ENCODE results near the gene ADAM12. TPM values are rescaled to one million over a fixed set of nuclear protein-coding genes. Genes with fewer than 3 reads are reported as not detected.
"Not testable (repeated sequence)": the region's sequence is repeated elsewhere in the genome, so short reads cannot be mapped to it uniquely, and the experiment has no call there.

ADAM12 gene
- total and polyA plus RNA-seq, 2 of the 13 experiments (the other 11 are each of a cell fraction or from before 2014, with no cell fraction given): not detected

DNA sequence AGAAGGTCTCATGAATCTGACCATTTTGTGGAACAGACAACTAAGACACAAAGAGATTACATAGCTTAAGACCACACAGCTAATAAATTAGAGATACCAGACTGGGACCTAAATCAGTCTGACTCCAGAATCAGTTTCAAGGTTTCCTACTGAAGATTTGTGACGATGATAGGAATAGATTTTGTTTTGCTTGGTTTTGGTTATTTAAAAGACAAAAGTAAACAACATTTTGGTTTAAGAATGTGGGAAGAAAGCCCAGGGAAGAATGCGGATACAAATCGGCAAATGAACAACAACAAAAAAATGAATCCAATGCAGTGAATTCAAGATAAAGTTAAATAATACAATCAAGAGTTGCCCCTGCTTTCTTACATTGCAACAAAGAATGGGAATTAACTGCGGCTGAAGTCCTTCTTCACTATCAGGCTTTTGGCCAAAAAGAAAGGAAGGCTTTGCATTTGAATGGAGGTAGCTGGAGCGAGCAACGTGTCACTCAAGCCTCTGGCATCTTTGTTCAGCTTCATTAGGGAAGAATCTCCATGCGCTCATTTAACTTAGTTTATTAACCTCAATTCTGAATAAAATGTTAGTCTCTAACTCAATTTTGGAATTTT, 210.8 kb downstream of the ADAM12 start (continued):
- no peak for TF ChIP-seq ZNF782 (CRISPR knock-in tag; IDR thresholded peaks at IDR 0.05; ENCODE audit: borderline replicate concordance)
- no peak for TF ChIP-seq ZNF460 (CRISPR knock-in tag; IDR thresholded peaks at IDR 0.05; ENCODE audit: borderline replicate concordance)
- no peak for TF ChIP-seq EP300 (IDR thresholded peaks at IDR 0.05; ENCODE audit: low read depth in 2 of 2, low read length in 2 of 2)
- TF ChIP-seq EP300 (CRISPR knock-in tag; IDR thresholded peaks at IDR 0.05; ENCODE audit: borderline replicate concordance): no peak
- no peak for TF ChIP-seq NFIB (CRISPR knock-in tag; IDR thresholded peaks at IDR 0.05; ENCODE audit: borderline replicate concordance)
- no peak for TF ChIP-seq ZNF547 (CRISPR knock-in tag; IDR thresholded peaks at IDR 0.05)

DNA sequence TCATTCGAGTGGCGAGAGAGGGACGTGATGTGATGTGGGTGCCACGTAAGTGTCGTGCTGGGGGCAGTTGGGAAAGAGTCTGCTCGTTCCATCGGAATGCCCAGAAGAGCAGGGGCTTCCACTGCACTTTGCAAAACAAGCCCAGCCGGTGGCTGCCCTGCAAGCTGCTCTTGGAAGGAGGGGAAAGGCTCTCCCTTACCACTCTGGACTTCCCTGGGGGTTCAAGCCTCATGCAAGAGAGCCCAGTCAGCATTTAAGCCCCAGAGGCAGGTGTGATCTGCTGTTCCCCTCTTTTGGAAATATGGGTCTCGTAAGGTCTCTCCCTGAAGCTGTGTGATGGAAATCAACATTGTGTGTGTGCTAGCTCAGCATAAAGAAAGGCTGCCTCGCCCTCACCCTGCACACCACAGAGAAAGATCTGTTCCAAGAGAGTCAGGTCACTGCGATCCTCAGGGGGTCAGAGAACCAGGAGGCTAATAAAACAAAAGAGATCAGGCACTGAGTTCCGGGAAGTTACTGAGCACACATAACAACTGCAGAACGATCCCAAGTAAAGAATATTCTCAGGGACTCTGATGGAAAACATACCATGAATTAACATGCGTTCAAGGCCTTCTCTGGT, 212.5 kb downstream of the ADAM12 start:
- Histone ChIP-seq H3K36me3 (replicated peaks in 1 of 2; ENCODE audit: control insufficient read depth in 1 of 2, insufficient read depth in 2 of 2, low read length in 2 of 2) (no peaks in the 10 kb centered on the region), H3K27me3 (ENCODE audit: control insufficient read depth in 1 of 2, insufficient read depth in 2 of 2, low read length in 2 of 2) (peaks cover 0 to 10% of the 10 kb centered on the region in 2 experiments; a peak in 2 of 5 replicates), H3K9ac (ENCODE audit: insufficient read depth, low read depth, low read length) (no peak overlapping the region), H3K4me3 (replicated peaks in 1 of 3; ENCODE audit: insufficient read depth in 1 of 3, low read depth in 2 of 3, low read length in 3 of 3) (no peak overlapping the region), H3K79me2 (ENCODE audit: insufficient read depth, low read length) (no peaks in the 10 kb centered on the region), H3K4me1 (ENCODE audit: insufficient read depth, low read length) (peaks cover 7% of the 10 kb centered on the region; the same call in 1 of the 2 replicates), H2AFZ (ENCODE audit: low read length) (no peak overlapping the region), H3K4me2 (ENCODE audit: low read depth, low read length) (peak overlapping the region; percentile 18; the same call in 1 of the 2 replicates), H3K9me3 (ENCODE audit: low read length) (no peaks in the 10 kb centered on the region), H4K20me1 (ENCODE audit: insufficient read depth, low read length) (no peaks in the 10 kb centered on the region), H3K27ac (ENCODE audit: extremely low read length, insufficient read depth, low read length) (no peak overlapping the region)
- 24% methylated on average over 13 of the region's 14 CpGs for WGBS (ENCODE audit: low lambda C conversion rate)
- TF ChIP-seq HNF4A (CRISPR knock-in tag; IDR thresholded peaks at IDR 0.05) (no peak), NR2F6 (IDR thresholded peaks at IDR 0.05) (no peak), NR2F6 (CRISPR knock-in tag; IDR thresholded peaks at IDR 0.05) (no peak), ZFAT (CRISPR knock-in tag; conservative IDR thresholded peaks at IDR 0.05) (no peak), MAFF (IDR thresholded peaks at IDR 0.05; ENCODE audit: low read depth, low read length) (peak; percentile 52; the same call in 1 of the 2 replicates), MAFK (conservative IDR thresholded peaks at IDR 0.05 in 1 of 2, IDR thresholded peaks at IDR 0.05 in 1 of 2; ENCODE audit: low read length in 2 of 2) (peak; percentile 50 to 63; a peak in 3 of 4 replicates), ZBTB42 (CRISPR knock-in tag; IDR thresholded peaks at IDR 0.05) (no peak), ZNF552 (CRISPR knock-in tag; IDR thresholded peaks at IDR 0.05; ENCODE audit: borderline replicate concordance) (no peak)
- TF ChIP-seq, protein P1, sequence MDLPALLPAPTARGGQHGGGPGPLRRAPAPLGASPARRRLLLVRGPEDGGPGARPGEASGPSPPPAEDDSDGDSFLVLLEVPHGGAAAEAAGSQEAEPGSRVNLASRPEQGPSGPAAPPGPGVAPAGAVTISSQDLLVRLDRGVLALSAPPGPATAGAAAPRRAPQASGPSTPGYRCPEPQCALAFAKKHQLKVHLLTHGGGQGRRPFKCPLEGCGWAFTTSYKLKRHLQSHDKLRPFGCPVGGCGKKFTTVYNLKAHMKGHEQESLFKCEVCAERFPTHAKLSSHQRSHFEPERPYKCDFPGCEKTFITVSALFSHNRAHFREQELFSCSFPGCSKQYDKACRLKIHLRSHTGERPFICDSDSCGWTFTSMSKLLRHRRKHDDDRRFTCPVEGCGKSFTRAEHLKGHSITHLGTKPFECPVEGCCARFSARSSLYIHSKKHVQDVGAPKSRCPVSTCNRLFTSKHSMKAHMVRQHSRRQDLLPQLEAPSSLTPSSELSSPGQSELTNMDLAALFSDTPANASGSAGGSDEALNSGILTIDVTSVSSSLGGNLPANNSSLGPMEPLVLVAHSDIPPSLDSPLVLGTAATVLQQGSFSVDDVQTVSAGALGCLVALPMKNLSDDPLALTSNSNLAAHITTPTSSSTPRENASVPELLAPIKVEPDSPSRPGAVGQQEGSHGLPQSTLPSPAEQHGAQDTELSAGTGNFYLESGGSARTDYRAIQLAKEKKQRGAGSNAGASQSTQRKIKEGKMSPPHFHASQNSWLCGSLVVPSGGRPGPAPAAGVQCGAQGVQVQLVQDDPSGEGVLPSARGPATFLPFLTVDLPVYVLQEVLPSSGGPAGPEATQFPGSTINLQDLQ (CRISPR knock-in tag; IDR thresholded peaks at IDR 0.05): no peak
- no peak for FAIRE-seq
- ChIA-PET POLR2A (no interaction called here), CTCF (ENCODE audit: low intra/inter-chr PET ratio, low total read pairs) (no interaction called here)
- in situ Hi-C loops (cut with HindIII; ENCODE audit: extremely low pct_ligation_motif_present, low pct_unique_long_range_greater_than_20kb): no loop called here
- no peak for DNase-seq (ENCODE audit: low spot score)
- no peak for ATAC-seq
- BruUV-seq (replicated peaks): no TSS peak
- intact Hi-C loops (cut with micrococcal nuclease; ENCODE audit: unreplicated experiment): no loop called here

DNA sequence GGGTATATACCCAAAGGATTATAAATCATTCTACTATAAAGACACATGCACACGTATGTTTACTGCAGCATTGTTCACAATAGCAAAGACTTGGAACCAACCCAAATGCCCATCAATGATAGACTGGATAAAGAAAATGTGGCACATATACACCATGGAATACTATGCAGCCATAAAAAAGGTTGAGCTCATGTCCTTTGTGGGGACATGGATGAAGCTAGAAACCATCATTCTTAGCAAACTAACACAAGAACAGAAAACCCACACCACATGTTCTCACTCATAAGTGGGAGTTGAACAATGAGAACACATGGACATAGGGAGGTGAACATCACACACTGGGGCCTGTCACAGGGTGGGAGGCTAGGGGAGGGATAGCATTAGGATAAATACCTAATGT, 215.5 kb downstream of the ADAM12 start:
- H4K20me1 ChIP-seq (ENCODE audit: insufficient read depth, low read length); H3K4me2 ChIP-seq (ENCODE audit: low read depth, low read length); POLR2A ChIA-PET; H3K9ac ChIP-seq (ENCODE audit: insufficient read depth, low read depth, low read length); ATAC-seq; in situ Hi-C loops (cut with HindIII; ENCODE audit: extremely low pct_ligation_motif_present, low pct_unique_long_range_greater_than_20kb); H3K27ac ChIP-seq (ENCODE audit: extremely low read length, insufficient read depth, low read length); H3K9me3 ChIP-seq (ENCODE audit: low read length); CTCF ChIA-PET (ENCODE audit: low intra/inter-chr PET ratio, low total read pairs); FAIRE-seq; H3K4me3 ChIP-seq (replicated peaks in 1 of 3; ENCODE audit: insufficient read depth in 1 of 3, low read depth in 2 of 3, low read length in 3 of 3); H3K4me1 ChIP-seq (ENCODE audit: insufficient read depth, low read length); BruUV-seq (replicated peaks); H2AFZ ChIP-seq (ENCODE audit: low read length); DNase-seq (ENCODE audit: low spot score); H3K79me2 ChIP-seq (ENCODE audit: insufficient read depth, low read length); H3K36me3 ChIP-seq (replicated peaks in 1 of 2; ENCODE audit: control insufficient read depth in 1 of 2, insufficient read depth in 2 of 2, low read length in 2 of 2); intact Hi-C loops (cut with micrococcal nuclease; ENCODE audit: unreplicated experiment): not testable (repeated sequence)
- peaks cover 0 to 19% of the 10 kb centered on the region in 2 experiments; a peak in 3 of 5 replicates for H3K27me3 ChIP-seq (ENCODE audit: control insufficient read depth in 1 of 2, insufficient read depth in 2 of 2, low read length in 2 of 2)
- WGBS (ENCODE audit: low lambda C conversion rate): no CpG with 5 or more reads among the region's 1 CpG
